Measurements from ENCODE around the gene AGTRAP.

Gene AGTRAP

GRCh38 chr1:11794446-11795237 lies 58.7 kb downstream of the AGTRAP start (continued):
- no peak for TF ChIP-seq PRDM2 (tag by site-specific recombination; IDR thresholded peaks at IDR 0.05; ENCODE audit: borderline replicate concordance)
- TF ChIP-seq ZNF660 (tag by site-specific recombination; IDR thresholded peaks at IDR 0.05): no peak
- TF ChIP-seq ZNF391 (tag by site-specific recombination; IDR thresholded peaks at IDR 0.05; ENCODE audit: borderline replicate concordance, low read depth): no peak
- no peak for TF ChIP-seq PRDM6 (tag by site-specific recombination; IDR thresholded peaks at IDR 0.05)
- no peak for TF ChIP-seq ZNF510 (tag by site-specific recombination; IDR thresholded peaks at IDR 0.05; ENCODE audit: insufficient replicate concordance)
- TF ChIP-seq ZBTB8A (tag by site-specific recombination; IDR thresholded peaks at IDR 0.05): no peak
- no peak for TF ChIP-seq ZFP41 (tag by site-specific recombination; IDR thresholded peaks at IDR 0.05; ENCODE audit: borderline replicate concordance)
- no peak for TF ChIP-seq ZFHX2 (tag by site-specific recombination; conservative IDR thresholded peaks at IDR 0.05)

GRCh38 chr1:11795238-11795890 lies 59.4 kb downstream of the AGTRAP start:
- Histone ChIP-seq H3K4me1 (ENCODE audit: control insufficient read depth, insufficient read depth, low read length) (no peaks in the 10 kb centered on the region), H3K9me3 (ENCODE audit: control insufficient read depth, insufficient read depth, low read depth, low read length) (no peaks in the 10 kb centered on the region), H3K4me3 (ENCODE audit: low read depth, low read length) (no peak overlapping the region), H3K36me3 (ENCODE audit: control insufficient read depth in 2 of 2, insufficient read depth in 1 of 2, low read length in 2 of 2) (peaks cover 0 to 75% of the 10 kb centered on the region in 2 experiments; a peak in 1 of 3 replicates), H3K27ac (ENCODE audit: extremely low read depth, low read depth, low read length) (no peak overlapping the region)
- ChIA-PET CTCF (interaction anchor here (0.6 kb wide), 1 partner anchor 11 kb away, joined by 3 read pairs; no protein-coding TSS in a partner anchor), POLR2A (no interaction called here)
- TF ChIP-seq ZNF426 (tag by site-specific recombination; IDR thresholded peaks at IDR 0.05) (no peak), ZNF10 (tag by site-specific recombination; IDR thresholded peaks at IDR 0.05) (no peak), ZNF707 (tag by site-specific recombination; IDR thresholded peaks at IDR 0.05) (no peak), ZNF223 (tag by site-specific recombination; IDR thresholded peaks at IDR 0.05) (no peak), EGR2 (tag by site-specific recombination; IDR thresholded peaks at IDR 0.05; ENCODE audit: low read depth) (no peak), ZNF140 (tag by site-specific recombination; IDR thresholded peaks at IDR 0.05) (no peak), ZNF24 (tag by site-specific recombination; IDR thresholded peaks at IDR 0.05) (no peak)
